Breast epithelium (tissue), 3 donors: Measurements from ENCODE around the gene KTI12.

Experiments
- POLR2AphosphoS5 ChIP-seq, 3 donors: sonication (generic); formaldehyde crosslinking; IDR thresholded peaks; one replicate each; pipeline ENCODE4 v1.6.1; 2017; ENCODE audit warnings: antibody characterized with exemption in 3 of 3
- TF ChIP-seq, protein P1 (sequence below), 3 donors: fragments of 450-650 bp; IDR thresholded peaks; one replicate each; pipeline ENCODE4 v1.5.1; 2016 to 2017; ENCODE audit warnings: antibody characterized with exemption in 3 of 3, mild to moderate bottlenecking in 3 of 3, moderate library complexity in 3 of 3

DNA sequence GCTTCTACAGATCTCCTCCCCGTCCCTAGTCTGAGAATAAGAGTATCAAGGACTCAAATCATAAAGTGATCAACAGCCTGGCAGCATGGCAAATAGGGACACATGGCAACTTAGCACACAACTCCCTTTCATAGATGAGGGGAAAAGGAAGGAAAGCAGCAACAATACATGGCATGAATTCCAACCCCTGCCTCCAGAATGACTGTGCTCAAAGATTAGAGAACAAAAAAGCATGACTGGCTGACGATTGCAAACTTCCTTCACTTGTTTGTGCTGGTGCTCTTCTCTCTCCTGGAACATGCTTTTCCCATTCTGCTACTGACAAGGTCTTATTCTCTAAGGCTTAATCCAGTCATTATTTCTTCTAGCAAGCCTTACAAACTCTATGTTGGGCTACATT lies 11.5 kb downstream of the KTI12 start:
- TF ChIP-seq, protein P1, sequence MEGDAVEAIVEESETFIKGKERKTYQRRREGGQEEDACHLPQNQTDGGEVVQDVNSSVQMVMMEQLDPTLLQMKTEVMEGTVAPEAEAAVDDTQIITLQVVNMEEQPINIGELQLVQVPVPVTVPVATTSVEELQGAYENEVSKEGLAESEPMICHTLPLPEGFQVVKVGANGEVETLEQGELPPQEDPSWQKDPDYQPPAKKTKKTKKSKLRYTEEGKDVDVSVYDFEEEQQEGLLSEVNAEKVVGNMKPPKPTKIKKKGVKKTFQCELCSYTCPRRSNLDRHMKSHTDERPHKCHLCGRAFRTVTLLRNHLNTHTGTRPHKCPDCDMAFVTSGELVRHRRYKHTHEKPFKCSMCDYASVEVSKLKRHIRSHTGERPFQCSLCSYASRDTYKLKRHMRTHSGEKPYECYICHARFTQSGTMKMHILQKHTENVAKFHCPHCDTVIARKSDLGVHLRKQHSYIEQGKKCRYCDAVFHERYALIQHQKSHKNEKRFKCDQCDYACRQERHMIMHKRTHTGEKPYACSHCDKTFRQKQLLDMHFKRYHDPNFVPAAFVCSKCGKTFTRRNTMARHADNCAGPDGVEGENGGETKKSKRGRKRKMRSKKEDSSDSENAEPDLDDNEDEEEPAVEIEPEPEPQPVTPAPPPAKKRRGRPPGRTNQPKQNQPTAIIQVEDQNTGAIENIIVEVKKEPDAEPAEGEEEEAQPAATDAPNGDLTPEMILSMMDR (IDR thresholded peaks at IDR 0.05): no peak
- TF ChIP-seq POLR2AphosphoS5 (IDR thresholded peaks at IDR 0.05): no peak
